Glutamatergic neuron (in vitro differentiated cells): ENCODE data around the gene INKA2. TPM values are rescaled to one million over a fixed set of nuclear protein-coding genes. Genes with fewer than 3 reads are reported as not detected.

Source experiments
- DNase-seq: peaks from one replicate; pipeline ENCODE4 v3.0.0; 2022
- H3K27ac Mint-ChIP-seq: one replicate; pipeline ENCODE4 v1.8.0; 2020; ENCODE audit warnings: mild to moderate bottlenecking, mixed read lengths, inconsistent platforms; ENCODE audit not compliant: unreplicated experiment
- H3K27me3 Mint-ChIP-seq: one replicate; pipeline ENCODE4 v1.8.0; 2020; ENCODE audit warnings: mild to moderate bottlenecking, moderate library complexity, mixed read lengths, inconsistent platforms; ENCODE audit not compliant: unreplicated experiment
- H3K36me3 Mint-ChIP-seq: one replicate; pipeline ENCODE4 v1.8.0; 2020; ENCODE audit warnings: mild to moderate bottlenecking, mixed read lengths, inconsistent platforms; ENCODE audit not compliant: unreplicated experiment
- H3K4me1 Mint-ChIP-seq: one replicate; pipeline ENCODE4 v1.8.0; 2020; ENCODE audit warnings: mild to moderate bottlenecking, low read depth, mixed read lengths, inconsistent platforms; ENCODE audit not compliant: unreplicated experiment
- H3K4me3 Mint-ChIP-seq: one replicate; pipeline ENCODE4 v1.8.0; 2020; ENCODE audit warnings: mild to moderate bottlenecking, mixed read lengths, inconsistent platforms; ENCODE audit not compliant: unreplicated experiment
- H3K9me3 Mint-ChIP-seq: one replicate; pipeline ENCODE4 v1.8.0; 2020; ENCODE audit warnings: mild to moderate bottlenecking, moderate library complexity, mixed read lengths, inconsistent platforms; ENCODE audit not compliant: unreplicated experiment
- CTCF ChIP-seq: fragments of 200-600 bp; sonication (generic); IDR thresholded peaks from one replicate; pipeline ENCODE4 v1.5.0; 2021; ENCODE audit not compliant: partially characterized antibody, unreplicated experiment
- total RNA-seq: library from RNA; stranded (reverse); fragmentation: NEBNext Ultra II Directional; extraction: Animal tissue kit (Norgen Biotek cat#: 25700); gene quantifications from one replicate; pipeline ENCODE4 v1.2.1, GENCODE V29; 2021; ENCODE audit not compliant: unreplicated experiment

INKA2 gene
- total RNA-seq, 1 donor from 2014 or later = 112 TPM

DNA sequence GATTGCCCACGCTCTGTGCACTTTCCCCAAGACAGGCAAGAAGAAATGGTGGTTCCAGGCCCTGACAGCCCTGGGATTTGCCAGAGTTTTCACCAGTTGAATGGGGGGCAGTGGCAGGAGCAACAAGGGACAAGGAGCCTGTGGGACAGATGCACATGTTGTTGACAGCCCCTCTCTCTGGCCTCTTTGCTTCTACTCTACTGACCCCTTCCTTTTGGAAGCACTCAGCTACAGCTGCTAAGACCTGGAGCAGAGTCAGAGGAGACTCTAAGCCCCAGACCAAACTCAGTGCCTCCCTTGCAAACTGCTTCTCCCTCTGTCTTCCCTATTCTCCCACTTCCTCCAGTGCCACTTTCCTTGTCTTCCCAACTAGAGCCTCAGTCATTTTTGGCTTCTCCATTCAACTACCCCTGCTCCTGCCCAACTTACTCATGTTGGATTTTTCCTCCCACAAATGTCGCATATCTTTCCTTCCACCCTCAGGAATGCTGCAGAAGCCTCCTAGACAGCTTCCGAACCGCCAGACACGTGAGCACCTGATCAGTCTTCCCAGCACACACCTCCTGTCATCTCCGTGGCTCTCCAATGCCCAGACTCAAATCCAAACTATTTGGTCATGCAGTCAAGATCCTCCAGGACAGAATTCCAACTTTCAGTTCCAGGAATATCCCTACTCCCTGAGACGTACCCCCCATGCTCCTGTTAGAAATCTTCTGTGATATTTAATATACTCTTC lies 9.1 kb downstream of the INKA2 start:
- Mint-ChIP-seq H3K27me3 (peaks cover 33% of the 10 kb centered on the region), H3K36me3 (peaks cover 9% of the 10 kb centered on the region), H3K9me3 (peaks cover 22% of the 10 kb centered on the region), H3K4me3 (peak overlapping the region; percentile 75), H3K27ac (peak overlapping the region; percentile 93), H3K4me1 (peaks cover 75% of the 10 kb centered on the region)
- no peak for TF ChIP-seq CTCF
- DNase-seq = no peak

GRCh38 chr1:111729271-111729921 lies 9.8 kb downstream of the INKA2 start:
- H3K27me3 Mint-ChIP-seq = peaks cover 36% of the 10 kb centered on the region
- H3K4me1 Mint-ChIP-seq = peaks cover 81% of the 10 kb centered on the region
- peak overlapping the region; percentile 93 for H3K27ac Mint-ChIP-seq
- TF ChIP-seq CTCF = no peak
- peak overlapping the region; percentile 75 for H3K4me3 Mint-ChIP-seq
- DNase-seq = peak; percentile 85
- peaks cover 28% of the 10 kb centered on the region for H3K9me3 Mint-ChIP-seq
- peaks cover 9% of the 10 kb centered on the region for H3K36me3 Mint-ChIP-seq

- Mint-ChIP-seq H3K4me1 (peaks cover 79% of the 10 kb centered on the region), H3K9me3 (peaks cover 29% of the 10 kb centered on the region), H3K36me3 (peaks cover 3% of the 10 kb centered on the region), H3K4me3 (peak overlapping the region; percentile 78), H3K27ac (peak overlapping the region; percentile 64), H3K27me3 (peaks cover 29% of the 10 kb centered on the region)
- no peak for TF ChIP-seq CTCF
- no peak for DNase-seq
These were observed 12.1 kb downstream of the INKA2 start for GRCh38 chr1:111727056-111727455.

GRCh38 chr1:111725192-111725591 lies 14.0 kb downstream of the INKA2 start:
- no peak for DNase-seq
- Mint-ChIP-seq H3K4me3 (peak overlapping the region; percentile 45), H3K9me3 (peaks cover 36% of the 10 kb centered on the region), H3K27me3 (peaks cover 36% of the 10 kb centered on the region), H3K4me1 (peaks cover 84% of the 10 kb centered on the region), H3K27ac (peak overlapping the region; percentile 45), H3K36me3 (peaks cover 3% of the 10 kb centered on the region)
- TF ChIP-seq CTCF = no peak

GRCh38 chr1:111723871-111724270 lies 15.3 kb downstream of the INKA2 start:
- DNase-seq = no peak
- TF ChIP-seq CTCF = no peak
- Mint-ChIP-seq H3K27me3 (peaks cover 30% of the 10 kb centered on the region), H3K4me1 (peaks cover 76% of the 10 kb centered on the region), H3K9me3 (peaks cover 35% of the 10 kb centered on the region), H3K36me3 (peaks cover 3% of the 10 kb centered on the region), H3K4me3 (peak overlapping the region; percentile 2), H3K27ac (peak overlapping the region; percentile 46)
